HG02884 (cell line): ENCODE data around the gene DNAH8.

ENCODE experiments used
- ATAC-seq: cut with Tn5 transposase; IDR thresholded peaks from one replicate; pipeline ENCODE4 v1.9.1; 2021; ENCODE audit warnings: mild to moderate bottlenecking, moderate library complexity; ENCODE audit not compliant: unreplicated experiment

DNAH8 gene

DNA sequence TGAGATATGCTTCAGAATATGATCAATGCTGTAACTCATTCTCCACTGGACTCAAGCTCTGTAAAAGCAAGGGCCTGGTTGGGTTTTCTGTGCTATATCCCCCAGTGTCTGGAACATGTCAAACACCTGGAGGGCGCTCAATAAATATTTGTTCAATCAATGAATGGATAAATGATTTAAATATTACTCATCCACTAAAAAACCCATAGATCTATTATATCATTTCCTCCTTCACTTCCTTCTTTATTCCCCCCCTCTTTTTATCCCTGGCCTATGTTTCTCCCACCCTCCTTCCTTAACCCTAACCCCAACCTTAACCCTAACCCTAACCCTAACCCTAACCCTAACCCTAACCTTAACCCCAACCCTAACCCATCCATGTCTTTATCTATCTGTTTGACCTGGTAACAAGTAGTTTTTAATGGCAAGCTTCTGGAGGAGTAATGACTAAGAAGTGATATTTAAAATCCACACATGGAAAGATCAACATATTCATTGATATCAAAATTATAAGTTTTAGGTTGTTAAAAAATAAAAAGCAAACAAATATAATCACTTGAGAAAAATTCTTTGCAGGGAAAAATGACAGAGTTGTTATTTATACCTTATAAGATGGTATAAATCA is 229.7 kb downstream of the DNAH8 start:
- no peak for ATAC-seq

DNA sequence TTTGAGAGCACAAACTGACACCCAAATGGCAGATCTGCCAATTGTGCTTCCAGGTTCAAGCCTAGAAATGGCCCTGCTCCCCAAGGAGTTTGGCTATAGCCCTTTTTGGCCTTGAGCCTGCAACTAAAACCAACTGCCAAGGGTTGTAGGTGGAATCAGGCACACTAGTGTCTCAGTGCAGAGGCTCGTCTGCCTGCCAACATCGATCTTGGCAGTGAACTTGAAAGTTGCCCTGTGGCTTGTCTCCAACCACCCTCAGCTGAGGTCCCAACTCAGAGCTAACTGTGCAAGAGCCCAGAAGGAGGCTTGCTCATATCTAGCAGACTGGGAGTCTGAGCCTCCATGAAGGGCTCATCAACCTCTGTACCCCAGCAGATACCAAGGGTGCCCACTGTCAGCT is 240.8 kb downstream of the DNAH8 start:
- ATAC-seq, result no peak

DNA sequence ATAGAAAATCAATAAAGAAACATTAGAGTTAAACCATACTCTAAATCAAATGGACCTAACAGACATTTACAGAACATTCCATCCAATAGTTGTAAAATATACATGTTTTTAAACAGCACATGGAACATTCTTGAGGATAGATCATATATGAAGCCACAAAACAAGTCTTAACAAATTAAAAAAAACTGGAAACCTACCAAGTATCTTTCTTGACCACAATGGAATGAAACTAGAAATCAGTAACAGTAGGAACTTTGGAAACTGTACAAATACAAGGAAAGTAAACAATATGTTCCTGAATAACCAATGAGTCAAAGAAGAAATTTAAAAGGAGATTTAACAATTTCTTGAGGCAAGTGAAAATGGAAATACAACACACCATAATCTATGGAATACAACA is 242.3 kb downstream of the DNAH8 start:
- no peak for ATAC-seq

DNA sequence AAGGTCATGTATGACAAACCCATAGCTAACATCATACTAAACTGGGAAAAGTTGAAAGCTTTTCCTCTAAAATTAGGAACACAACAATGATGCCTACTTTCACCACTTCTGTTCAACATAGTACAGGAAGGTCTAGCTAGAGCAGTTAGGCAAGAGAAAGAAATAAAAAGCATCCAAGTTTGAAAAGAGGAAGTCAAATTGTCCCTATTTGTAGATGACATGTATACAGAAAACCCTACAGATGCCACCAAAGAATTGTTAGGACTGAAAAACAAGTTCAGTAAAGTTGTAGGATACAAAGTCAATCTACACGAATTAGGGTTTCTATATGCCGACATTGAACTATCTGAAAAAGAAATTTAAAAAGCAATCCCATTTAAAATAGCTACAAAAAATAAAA is 244.0 kb downstream of the DNAH8 start:
- ATAC-seq, result no peak

DNA sequence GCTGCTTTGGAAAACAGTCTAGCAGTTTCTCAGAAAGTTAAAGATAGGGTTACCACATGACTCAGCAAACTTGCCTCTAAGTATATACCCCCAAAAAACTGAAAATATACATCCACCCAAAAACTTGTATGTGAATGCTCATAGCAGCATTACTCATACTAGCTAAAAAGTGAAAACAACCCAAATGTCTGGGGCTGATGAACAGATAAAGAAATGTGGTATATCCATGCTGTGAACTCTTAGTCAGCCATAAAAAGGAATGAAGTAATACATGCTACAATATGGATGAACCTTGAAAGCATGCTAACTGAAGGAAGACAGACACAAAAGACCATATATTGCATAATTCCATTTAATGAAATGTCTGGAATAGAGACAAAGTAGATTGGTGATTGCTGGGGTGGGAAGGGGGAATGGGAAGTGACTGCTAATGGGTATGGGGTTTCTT is 253.6 kb downstream of the DNAH8 start:
- no peak for ATAC-seq

DNA sequence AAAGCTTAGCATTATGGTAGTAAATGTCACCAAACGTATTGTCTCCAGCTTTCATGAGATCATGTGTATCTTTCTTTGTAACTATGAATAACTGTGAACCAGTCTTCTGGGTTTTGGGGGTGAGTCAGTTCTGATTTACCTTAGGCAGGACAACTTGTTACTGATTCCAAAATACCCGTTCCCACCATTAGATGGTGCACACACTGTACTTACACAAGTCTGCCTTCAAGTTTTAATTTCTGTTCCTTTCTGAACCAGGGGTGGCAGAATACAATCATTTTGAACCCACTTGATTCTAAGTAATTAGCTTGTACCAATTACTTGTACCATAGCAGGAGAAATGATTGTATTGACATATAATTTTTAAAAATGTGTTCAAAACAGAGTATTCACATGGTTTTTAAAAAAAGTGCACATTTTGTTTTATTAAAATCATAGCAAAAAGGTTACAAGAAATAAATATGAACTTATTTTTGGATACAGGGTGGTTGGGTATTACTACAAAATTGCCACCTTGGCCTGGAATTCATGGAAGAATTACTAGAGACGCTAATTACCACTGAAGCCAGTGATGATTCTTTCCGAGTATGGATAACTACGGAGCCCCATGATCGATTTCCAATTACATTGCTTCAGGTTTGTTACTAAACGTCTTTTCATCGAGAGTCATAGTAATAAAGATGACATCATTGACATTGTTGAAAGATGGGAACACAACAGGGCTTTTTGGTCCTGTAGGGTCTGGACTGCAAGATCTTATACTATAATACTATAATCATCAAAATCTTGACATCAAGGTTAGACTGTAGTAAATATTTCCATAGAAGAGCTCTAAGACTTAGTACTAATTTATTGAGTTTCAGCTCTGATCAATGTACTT is 258.3 kb downstream of the DNAH8 start:
- ATAC-seq, result no peak

DNA sequence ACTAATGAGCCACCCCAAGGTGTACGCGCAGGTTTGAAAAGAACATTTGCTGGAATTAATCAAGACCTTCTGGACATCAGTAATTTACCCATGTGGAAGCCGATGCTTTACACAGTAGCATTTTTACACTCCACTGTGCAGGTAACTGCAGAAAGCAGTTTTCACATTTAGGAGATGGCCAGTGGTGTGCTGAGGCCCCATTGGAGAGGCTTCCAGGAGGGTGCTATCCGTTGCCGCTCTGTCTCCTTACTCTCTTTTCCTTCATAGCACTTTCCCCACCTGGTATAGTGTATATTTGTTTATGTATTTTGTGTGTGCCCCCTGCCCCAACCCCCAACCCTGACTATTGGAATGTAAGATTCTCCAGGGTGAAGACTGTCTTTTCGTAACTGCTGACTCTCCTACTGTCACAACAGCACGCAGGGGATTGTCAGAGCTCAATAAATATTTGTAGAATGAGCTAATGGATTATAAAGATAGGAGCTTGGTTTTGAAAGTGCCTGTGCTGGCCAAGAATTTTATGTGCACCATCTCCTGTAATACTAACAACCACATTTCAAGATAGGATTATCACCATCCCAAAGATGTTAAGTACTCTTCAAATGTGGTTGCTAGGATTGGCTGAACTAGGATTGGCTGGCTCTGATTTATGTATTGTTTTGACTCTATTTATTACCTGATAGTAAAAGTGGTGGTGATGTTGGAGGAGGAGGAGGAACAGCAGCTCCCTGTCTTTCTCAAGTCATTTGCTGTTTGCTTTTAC is 259.5 kb downstream of the DNAH8 start:
- no peak for ATAC-seq

DNA sequence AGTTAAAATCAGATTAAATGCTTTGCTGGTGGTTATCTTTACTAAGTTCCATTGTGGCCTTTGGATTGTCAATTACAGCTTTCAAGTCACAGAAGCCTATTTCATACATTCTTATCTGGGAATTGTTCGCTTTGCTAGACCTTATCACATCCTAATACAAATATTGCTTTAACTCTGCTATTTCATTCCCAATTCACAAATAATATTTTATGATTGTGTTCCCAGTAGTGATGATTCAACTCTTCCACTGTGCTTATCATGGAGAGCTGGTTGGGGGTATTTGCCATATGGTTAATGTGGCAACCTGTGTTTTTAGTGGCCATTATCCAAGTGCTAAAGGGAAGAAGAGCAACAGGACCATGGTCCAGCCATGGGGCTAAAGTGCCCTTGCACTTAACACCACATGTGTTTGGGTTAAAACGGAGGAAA is 260.5 kb downstream of the DNAH8 start:
- no peak for ATAC-seq

DNA sequence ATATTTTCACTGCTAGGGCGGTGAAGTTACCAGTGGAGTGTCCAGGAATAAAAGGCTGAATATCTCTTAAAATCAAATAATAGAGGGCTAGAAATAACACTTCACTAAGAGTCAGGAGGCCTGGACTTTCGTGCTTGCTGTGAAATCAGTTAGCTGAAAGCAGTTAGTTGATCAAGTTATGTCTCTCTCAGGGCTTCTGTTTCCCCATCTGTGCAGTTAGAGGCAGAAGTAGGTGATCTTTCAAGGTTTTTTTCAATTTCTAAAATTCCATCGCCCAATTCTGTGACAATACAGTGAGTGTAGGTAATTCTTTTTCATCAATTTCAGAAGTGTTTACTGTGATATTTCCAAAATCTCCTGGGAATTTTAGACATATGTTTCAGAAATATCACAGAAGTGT is 260.9 kb downstream of the DNAH8 start:
- no peak for ATAC-seq

DNA sequence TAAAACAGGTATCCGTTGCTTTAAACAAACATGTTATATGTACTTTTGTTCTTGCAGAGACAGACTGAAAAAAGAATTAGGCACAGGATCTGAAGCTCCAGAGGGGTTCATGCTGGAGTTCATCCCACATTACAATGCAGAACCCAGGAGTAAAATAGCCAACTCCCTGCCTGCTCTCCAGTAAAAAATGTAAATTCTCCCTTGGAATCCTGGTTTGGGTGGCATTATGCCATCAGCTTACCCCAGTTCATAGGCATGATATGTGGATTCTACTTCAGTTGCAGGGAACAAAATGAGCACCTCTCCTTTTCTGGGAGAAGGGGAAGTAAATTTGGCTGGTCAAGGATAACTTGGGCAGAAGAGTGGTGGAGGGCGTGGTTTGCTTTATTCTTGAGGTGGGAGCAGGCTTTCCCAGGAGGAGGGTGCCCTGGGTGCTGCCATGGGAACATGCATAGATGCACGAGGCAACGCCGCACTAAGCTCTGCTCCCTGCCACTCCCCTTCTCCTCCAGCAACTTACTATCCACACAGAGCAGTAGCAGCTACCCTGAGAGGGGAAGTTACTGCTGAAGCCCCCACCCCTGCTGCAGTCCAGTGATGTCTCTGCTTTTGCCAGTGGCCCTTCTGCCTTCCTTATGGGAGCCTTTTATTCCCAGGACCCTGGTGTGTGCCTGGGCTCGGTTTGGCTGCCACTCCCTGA is 261.8 kb downstream of the DNAH8 start:
- ATAC-seq, result no peak

DNA sequence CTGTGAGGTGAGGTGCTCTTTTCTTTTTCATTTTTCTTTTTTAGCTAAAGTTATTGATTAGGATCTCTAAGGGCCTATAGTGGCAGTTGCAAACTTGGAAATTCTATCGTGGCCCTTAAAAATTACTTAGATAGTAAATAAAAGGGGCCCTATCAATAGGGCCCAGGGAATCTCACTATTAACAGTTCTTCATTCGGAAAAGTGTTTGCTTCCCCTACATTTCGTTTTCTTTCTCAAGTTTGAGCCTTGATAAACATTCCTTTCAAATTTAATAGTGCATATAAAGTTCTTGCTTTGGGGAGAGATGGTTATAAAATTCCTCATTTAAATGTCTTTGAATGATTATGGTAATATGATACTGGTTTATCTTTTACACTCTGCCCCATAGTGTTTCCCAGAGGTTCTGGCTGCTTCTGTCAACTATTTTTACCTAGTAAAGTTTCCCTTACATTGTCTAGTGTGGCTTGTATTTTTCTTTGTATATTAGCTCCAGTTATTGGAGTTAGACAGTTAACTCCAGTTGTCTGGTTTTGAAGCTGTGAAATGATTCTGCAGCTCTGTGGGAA is 263.1 kb downstream of the DNAH8 start:
- ATAC-seq, result no peak

DNA sequence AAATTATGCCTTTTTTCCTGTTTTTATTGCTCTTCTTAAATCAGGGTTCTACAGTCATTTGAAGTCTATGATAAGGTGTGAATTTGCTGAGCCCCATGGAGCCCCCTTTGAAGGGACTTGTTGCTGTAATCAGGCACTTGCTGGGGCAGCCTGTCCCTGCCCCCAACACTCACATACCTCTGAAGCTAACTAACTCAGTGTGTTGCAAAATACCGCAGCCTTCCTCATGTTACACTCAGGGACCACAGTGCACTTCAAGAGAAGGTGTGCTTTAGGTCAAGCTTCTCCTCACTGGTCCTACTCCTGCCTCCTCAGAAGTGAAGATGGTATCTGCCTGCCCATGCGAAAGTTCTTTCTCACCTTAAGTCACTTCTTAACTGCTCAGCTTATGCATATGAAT is 267.4 kb downstream of the DNAH8 start:
- no peak for ATAC-seq

DNA sequence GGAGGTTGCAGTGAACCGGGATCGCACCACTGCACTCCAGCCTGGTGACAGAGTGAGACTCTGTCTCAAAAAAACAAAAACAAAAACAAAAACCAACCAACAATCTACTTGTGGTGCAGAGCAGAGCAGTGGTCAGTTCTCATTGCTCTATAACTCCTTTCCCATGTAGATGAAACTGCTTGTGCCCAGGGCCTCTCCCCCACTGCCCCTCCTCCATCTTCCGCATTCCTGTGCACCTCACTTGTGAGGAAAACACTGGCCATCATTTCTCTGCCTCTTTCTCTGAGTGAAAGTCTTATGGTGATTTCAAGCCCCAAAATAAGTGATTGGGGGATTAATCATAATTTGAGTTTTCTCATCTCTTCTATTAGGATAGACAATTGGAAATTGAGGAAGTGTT is 269.6 kb downstream of the DNAH8 start:
- ATAC-seq, result no peak

DNA sequence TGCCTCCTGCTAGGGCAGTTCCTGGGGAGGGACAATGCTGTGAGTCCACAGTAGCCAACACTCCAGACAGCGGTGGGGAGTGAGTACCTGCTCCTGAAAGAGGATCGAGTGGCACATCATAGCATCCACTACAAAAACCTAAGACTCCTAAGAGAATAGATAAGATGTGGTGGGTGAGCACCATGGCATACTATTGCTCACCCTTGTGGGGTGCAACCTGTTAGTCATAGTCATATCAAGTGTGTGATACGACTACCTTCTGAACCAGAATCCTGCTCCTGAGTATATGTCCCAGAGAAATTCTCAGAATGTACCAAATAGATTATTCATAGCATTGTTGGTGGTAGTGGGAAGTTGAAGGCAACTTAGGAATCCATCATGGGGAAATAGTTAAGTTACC is 270.7 kb downstream of the DNAH8 start:
- no peak for ATAC-seq

DNA sequence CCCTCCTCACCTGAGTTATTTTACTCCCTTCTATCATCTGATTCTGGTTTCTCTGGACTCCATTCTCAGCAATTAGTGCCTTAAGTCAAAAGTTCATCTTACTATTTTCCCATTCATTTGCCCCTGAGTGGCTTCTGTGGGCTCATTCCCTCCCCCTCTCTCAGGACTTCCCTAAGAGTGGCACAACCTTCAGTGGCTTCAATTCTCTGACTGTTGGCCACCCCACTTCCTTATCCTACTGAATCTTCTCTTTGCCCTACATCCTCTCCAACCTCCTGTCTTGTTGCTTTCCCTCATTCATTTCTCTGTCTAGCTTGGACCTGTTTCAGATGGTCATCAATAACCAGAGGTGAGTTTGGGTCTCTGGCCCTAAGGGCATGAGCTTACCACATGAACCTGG is 272.4 kb downstream of the DNAH8 start:
- no peak for ATAC-seq

DNA sequence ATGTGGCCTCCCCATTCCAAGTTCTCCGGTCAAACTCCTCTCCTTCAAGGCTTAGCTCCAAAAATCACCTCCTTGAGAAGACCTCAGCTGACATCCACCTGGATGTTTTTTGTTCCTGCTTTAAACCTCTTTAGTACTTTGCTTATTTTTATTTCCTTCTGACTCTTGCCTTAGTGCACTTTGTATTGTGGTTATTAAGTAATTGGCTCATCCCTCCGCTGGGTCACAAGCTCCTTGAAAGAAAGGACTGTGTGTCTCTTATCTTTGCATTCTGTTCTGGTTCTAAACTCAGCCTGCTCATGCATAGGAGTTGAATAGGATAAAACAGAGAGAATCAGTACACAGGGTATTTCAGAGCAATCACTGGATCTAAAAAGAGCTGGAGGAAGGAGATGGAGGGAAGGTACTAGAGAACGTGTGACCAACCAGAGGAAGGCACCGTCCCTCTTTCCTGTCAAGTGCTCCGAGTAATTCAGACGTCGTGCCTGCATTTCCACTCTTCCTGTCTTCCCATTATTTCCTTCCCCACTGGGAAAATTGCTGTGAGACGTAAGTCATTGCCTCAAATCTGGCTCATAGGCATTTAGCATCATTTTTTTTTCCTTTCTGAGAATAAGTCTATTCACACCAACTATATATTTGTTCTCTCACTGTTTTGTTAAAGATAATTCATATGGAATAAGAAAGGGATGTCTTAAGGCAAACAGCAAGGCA is 273.8 kb downstream of the DNAH8 start:
- no peak for ATAC-seq

DNA sequence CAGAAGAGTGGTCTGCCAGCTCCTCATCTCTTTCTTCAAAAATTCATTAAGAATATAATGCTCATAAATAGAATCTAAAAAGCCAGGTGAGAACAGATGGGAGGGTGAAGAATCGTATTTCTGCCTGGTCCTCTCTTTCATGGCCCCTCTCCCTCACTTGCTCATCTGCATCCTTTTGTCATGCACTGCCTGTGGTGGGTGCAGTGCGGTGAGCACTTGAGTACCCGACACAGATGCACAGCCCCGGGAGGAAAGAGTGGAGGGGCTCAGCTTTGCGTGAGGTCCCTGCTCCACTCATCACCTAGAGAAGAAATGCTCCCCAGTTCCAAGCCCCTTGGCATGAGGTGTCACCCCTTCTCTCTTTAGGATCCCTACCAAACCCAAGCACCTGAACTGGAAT is 275.4 kb downstream of the DNAH8 start:
- ATAC-seq, result no peak

DNA sequence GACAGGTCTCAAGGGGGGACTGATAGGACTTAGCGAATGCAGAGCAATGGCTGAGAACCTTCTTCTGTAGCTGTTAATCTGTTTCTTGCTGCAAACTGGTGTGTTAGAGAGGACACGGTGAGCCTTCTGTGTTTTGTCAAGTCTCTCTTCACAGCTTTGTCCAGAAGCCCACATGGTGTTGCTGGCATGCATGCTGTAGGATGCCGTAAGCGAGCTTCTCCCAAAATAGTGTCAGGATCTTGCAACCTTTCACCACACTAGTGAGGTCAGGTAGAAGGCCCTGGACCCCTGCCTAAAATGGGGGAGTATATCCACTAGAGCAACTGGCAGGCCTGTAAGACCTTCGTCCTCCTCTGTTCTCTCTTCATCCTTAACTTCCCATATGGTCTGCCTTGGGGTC is 281.6 kb downstream of the DNAH8 start:
- no peak for ATAC-seq

DNA sequence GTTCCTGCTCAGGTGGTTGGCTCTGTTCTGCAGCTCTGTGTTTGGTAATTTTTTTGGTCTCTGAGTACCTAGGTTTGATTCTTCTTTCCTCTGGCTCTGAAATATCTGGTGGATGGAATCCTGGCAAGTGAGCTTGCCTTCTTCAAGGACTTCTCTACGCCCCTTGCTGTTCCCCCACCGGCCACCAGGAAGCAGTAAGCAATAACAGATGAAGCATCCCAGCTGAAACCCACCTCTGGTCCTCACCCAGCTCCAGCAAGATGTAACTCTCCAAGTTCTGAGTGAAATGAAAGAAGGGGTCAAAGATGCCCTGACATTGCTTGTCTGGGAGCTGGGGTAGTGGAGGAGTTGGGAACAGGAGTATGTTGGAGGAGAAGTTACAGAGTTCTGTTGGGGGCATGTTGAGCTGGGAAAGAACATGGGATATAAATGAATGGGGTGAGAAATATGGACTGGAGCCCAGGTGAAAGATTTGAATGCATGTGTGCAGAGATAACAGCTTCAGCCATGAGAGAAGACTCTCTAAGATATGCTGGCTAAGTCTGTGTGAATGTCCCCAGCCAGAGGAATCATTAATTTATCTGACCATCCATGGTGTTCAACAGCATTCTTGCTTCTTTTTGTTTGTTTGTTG is 282.1 kb downstream of the DNAH8 start:
- no peak for ATAC-seq

DNA sequence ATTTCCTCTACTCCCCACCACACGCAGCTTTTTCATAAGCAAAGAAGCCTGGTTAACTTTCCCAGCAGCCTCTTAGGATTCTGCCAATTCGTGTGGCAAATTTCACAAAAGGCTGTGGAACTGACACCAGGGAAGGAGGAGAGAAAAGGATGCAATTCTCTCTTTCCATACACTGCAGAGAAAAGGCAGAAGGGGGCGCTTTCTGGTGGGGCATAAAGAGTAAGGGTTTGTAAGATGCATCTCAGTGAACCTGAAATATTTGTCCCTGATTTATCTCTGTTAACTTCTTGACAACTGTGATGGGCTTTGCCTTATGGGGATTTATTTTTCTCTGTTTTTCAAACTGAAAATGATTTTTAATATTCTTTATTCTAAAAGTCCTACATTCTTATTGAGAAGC is 288.0 kb downstream of the DNAH8 start:
- no peak for ATAC-seq
